Stimulated activated CD8-positive, alpha-beta memory T cell treated with anti-CD3 and anti-CD28 coated beads, Interleukin-12 subunit alpha, Interleukin-12 subunit beta, amount 100 ng/mL, for 24 hours (primary cell): ENCODE measurements around the gene RNF182.
"Not testable (repeated sequence)": the region's sequence is repeated elsewhere in the genome, so short reads cannot be mapped to it uniquely, and the experiment has no call there.

Experiments
- DNase-seq: peaks from one replicate; pipeline ENCODE4 v3.0.0-alpha.2; 2020; ENCODE audit errors: extremely low read depth

The RNF182 gene

GRCh38 chr6:14001329-14002012 lies 76.7 kb downstream of the RNF182 start:
- DNase-seq: no peak

DNA sequence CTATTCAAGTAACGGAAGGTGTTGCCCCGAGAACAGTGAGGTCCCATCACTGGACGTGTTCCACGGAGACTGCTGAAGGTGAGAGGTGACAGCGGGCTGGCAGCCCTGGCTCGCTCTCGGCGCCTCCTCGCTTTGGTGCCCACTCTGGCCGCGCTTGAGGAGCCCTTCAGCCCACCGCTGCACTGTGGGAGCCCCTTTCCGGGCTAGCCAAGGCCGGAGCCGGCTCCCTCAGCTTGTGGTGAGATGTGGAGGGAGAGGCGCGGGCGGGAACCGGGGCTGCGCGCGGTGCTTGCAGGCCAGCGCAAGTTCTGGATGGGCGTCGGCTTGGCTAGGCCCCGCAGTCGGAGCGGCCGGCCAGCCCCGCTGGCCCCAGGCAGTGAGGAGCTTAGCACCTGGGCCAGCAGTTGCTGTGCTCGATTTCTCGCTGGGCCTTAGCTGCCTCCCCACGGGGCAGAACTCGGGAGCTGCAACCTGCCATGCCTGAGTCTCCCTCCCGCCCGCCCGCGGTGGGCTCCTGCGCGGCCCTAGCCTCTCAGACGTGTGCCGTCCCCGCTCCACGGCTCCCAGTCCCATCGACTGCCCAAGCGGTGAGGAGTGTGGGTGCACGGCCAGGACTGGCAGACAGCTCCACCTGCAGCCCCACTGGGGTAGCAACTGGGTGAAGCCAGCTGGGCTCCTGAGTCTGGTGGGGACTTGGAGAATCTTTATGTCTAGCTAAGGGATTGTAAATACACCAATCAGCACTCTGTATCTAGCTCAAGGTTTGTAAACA lies 77.6 kb downstream of the RNF182 start:
- DNase-seq: no peak

- DNase-seq: no peak
Observed at GRCh38 chr6:14004258-14004657, 79.5 kb downstream of the RNF182 start.

GRCh38 chr6:14008809-14009208 lies 84.1 kb downstream of the RNF182 start:
- no peak for DNase-seq

GRCh38 chr6:14009431-14009830 lies 84.7 kb downstream of the RNF182 start:
- no peak for DNase-seq

GRCh38 chr6:14010275-14010674 lies 85.5 kb downstream of the RNF182 start:
- no peak for DNase-seq

DNA sequence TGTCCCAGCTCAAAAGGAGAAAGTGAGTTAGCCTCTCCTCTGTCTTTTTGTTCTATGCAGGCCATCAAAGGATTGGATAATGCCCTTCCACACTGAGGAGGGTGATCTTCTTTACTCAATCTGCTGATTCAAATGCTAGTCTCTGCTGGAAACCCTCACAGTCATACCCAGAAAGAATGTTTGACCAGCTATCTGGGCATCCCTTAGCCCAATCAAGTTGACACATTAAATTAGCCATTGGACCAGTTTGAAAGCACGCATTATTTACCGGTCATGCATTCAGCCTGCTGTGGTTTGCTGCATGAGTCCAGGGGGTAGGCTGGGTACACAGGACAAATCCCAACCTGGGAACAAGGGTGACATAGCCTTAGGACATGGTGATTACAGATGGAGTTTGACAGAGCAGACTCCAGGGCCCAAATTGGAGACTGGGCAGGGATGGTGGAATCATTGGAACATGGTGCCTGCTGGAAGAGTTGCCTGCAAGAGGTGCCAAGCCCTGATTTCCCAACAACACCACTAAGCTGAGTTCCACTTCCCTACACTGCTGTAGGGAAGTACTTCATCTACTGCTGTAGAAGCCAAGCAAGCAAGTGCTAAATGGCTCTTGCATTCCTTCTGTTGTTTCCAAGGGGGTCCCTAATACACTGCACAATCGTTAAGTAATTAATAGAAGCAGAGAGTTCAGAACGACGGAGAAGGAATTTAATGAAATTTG lies 87.7 kb downstream of the RNF182 start:
- no peak for DNase-seq

DNA sequence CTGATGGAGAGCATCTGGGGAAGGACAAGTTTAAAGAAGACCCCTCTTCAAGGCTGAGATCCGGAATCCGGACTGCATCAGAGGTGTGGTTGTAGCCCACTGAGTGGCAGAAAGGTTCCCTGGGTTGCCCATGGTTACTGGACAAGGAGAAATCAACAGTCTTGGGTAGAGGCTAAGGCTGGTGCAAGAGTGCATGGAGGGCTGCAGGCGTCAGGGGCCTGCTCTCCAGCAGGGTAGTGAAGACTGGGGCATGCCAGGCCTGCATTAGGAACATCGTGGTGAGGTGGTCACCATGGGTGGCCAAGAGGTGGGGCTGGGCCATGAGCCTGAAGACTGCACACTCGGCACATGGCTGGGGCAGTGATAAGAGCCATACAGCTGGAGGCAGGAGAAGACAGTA lies 91.2 kb downstream of the RNF182 start:
- no peak for DNase-seq

- no peak for DNase-seq
Observed at GRCh38 chr6:14016432-14016831, 91.7 kb downstream of the RNF182 start.

- DNase-seq: no peak
Observed at GRCh38 chr6:14016935-14017625, 92.3 kb downstream of the RNF182 start.

DNA sequence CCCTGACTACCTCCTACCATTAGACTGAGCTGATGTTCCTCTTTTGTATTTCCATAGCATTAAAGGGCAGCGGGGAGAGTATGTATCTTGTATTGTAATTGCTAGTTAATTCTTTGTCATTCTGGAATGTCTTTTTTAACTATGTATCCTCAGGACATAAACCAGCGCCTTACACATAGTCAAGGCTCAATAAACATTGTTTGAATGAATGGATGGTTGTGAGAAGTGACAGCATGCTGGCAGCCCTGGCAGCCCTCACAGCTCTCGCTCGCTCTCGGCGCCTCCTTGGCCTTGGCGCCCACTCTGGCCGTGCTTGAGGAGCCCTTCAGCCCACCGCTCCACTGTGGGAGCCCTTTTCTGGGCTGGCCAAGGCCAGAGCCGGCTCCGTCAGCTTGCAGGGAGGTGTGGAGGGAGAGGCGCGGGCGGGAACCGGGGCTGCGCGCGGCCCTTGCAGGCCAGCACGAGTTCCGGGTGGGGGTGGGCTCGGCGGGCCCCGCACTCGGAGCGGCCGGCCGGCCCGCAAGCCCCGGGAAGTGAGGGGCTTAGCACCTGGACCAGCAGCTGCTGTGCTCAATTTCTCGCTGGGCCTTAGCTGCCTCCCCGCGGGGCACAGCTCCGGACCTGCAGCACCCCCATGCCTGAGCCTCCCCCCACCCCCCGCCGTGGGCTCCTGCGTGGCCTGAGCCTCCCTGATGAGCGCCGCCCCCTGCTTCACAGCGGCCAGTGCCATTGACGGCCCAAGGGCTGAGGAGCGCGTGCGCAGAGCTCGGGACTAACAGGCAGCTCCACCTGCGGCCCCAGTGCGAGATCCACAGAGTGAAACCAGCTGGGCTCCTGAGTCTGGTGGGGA lies 93.1 kb downstream of the RNF182 start:
- no peak for DNase-seq

- not testable (repeated sequence) for DNase-seq
Observed at GRCh38 chr6:14018559-14018958, 93.8 kb downstream of the RNF182 start.

- DNase-seq: no peak
Observed at GRCh38 chr6:14020551-14020950, 95.8 kb downstream of the RNF182 start.

DNA sequence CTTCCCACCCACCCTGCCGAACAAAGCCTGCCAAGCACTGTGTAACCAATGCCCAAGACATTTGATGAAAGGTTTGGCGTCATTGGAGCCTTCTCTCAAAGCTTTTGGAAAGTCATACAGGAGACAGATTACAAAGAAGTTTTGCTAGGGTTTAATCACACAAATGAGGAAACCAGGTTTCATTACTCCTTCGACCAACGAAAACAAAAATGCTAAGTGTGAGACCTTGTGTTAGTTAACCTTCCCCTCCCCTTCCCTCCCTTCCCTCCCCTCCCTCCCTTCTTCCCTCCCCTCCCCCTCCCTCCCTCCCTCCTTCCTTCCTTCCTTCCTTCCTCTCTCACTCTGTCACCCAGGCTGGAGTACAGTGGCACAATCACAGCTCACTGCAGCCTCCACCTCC lies 96.7 kb downstream of the RNF182 start:
- no peak for DNase-seq

DNA sequence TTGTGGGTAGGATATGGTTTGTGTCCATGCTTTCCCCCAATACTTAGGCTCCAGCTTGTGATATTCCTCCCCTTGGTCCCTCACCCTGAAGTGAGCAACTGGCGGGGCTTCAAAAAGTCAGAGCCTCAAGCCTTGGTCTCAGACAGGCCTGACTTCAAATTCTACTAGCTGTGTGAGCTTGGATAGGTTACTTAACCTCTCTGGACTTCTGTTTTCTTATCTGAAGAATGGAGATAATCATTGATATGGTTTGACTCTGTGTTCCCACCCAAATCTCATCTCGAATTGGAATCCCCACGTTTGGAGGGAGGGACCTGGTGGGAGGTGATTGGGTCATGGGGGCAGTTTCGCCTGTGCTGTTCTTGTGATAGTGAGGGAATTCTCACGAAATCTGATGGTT lies 97.9 kb downstream of the RNF182 start:
- no peak for DNase-seq

- DNase-seq: no peak
Observed at GRCh38 chr6:14023855-14024254, 99.1 kb downstream of the RNF182 start.

GRCh38 chr6:14025160-14025559 lies 100.4 kb downstream of the RNF182 start:
- DNase-seq: no peak

- no peak for DNase-seq
Observed at GRCh38 chr6:14026831-14027539, 102.2 kb downstream of the RNF182 start.

GRCh38 chr6:14028631-14029030 lies 103.9 kb downstream of the RNF182 start:
- no peak for DNase-seq

DNA sequence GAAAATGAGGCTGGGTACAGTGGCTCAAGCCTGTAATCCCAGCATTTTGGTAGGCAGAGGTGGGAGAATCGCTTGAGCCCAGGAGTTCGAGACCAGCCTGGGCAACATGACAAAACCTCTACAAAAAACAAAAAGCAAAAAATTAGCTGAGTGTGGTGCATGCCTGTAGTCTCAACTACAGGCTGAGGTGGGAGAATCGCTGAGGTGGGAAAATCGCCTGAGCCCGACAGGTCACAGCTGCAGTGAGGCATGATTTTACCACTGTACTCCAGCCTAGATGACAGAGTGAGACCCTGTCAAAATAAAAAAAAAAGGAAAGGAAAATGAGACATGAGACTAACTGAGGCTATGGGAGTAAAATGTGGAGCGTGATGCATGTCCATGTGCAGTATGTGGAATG lies 104.9 kb downstream of the RNF182 start:
- no peak for DNase-seq
